ENCODE data around the gene ELP5.

The ELP5 gene

DNA sequence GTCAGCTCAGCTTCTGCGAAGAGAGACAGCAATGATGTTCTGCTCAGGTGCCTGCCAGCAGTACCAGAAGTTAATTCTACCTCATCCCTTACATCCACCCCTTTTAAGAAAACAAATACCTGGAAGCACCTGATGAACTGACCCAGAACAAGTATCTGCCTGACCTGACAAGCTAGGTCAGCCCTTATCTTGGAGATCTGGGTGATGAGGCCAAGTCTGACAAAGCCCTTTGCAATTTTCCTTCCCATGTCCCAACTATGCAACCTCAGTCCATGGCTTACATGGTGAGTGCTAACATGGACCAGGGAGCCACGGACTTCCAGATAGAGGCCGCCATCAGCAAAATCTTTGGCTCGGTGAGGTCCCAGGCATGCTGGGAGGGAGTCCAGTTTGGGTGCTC, 28.6 kb upstream of the ELP5 start:
- Histone ChIP-seq H3K4me3 (no peak overlapping the region), H3K36me3 (replicated peaks) (peaks cover 77% of the 10 kb centered on the region), H3K4me1 (peaks cover 17% of the 10 kb centered on the region), H3K27me3 (ENCODE audit: low read depth) (no peaks in the 10 kb centered on the region), H3K9me3 (no peaks in the 10 kb centered on the region)
- in situ Hi-C loops (cut with MboI; ENCODE audit: low sequenced_read_pairs) = no loop called here
- no peak for DNase-seq (ENCODE audit: low spot score in 2 of 2)

DNA sequence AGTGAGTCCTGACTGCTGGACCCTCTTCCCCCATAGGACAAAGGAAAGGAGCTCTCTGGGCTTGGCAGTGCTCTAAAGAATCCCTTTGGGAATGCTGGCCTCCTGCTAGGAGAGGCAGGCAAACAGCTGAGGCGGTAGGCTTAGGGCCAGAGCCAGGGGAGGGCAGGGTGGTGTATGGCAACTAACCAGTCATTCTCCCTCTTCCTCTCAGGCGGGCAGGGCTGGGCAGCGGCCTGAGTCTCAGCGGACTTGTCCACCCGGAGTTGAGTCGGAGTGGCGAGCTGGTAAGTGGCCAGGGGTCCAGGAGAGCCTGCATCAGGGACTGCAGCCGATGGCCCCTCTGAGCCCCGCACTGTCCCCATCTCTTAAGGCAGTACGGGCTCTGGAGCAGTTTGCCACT, 27.9 kb upstream of the ELP5 start:
- H3K27me3 ChIP-seq (ENCODE audit: low read depth) = no peaks in the 10 kb centered on the region
- no peaks in the 10 kb centered on the region for H3K9me3 ChIP-seq
- no peak overlapping the region for H3K4me3 ChIP-seq
- no peak for DNase-seq (ENCODE audit: low spot score in 2 of 2)
- in situ Hi-C loops (cut with MboI; ENCODE audit: low sequenced_read_pairs) = no loop called here
- H3K36me3 ChIP-seq (replicated peaks) = peaks cover 84% of the 10 kb centered on the region
- H3K4me1 ChIP-seq = peaks cover 15% of the 10 kb centered on the region

DNA sequence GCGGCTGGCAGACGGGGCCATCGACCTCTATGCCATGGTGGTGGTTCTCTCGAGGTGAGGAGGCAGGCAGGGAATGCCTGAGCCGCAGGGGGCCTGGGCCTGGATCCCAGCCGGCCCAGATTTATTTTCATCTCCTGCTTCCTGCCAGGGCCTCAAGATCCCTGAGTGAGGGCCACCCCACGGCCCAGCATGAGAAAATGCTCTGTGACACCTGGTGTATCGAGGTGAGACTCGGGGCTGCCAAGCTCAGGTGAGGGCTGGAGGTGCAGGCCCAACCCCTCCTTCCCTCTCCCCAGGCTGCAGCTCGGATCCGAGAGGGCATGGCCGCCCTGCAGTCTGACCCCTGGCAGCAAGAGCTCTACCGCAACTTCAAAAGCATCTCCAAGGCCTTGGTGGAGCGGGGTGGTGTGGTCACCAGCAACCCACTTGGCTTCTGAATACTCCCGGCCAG, 27.3 kb upstream of the ELP5 start:
- Histone ChIP-seq H3K36me3 (replicated peaks) (peaks cover 89% of the 10 kb centered on the region), H3K9me3 (no peaks in the 10 kb centered on the region), H3K4me1 (peaks cover 10% of the 10 kb centered on the region), H3K27me3 (ENCODE audit: low read depth) (no peaks in the 10 kb centered on the region), H3K4me3 (no peak overlapping the region)
- in situ Hi-C loops (cut with MboI; ENCODE audit: low sequenced_read_pairs) = loop anchor here (25.0 kb wide), 1 partner anchor 938 kb away; the partner anchor contains the start of genes PER1 and VAMP2
- DNase-seq (ENCODE audit: low spot score in 2 of 2) = no peak

DNA sequence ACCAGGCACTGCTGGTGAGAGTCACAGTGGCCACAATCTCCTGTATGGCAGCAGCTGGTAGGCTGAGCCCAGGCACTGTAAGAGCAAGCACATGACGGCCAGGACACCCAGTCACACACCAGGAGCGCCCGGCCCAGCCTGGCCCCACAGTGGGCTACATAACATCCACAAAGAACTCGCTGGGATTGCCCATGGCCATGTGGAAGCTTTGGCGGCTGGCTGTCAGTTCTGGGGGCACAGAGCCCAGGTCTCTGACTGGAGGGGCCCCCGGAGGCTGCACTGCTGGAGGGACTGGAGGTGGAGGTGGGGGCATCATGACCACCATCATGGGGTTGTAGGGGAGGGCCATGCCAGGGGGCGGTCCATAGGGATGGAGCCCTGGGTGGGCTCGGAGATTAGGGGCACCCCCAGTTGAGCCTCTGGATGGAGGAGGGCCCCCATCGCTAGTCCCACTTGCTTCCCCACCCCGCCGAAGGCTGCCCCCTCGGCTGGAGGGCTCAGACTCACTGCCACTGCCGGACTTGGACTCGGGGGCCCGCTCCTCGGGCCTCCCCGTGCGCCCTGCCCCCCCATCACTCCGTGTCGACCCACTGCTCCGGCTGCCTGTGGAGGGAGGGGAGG, 26.2 kb upstream of the ELP5 start:
- peaks cover 4% of the 10 kb centered on the region; the same call in 1 of the 2 replicates for H3K4me1 ChIP-seq
- no peaks in the 10 kb centered on the region for H3K27me3 ChIP-seq (ENCODE audit: low read depth)
- H3K4me3 ChIP-seq = no peak overlapping the region
- H3K9me3 ChIP-seq = no peaks in the 10 kb centered on the region
- no peak for DNase-seq (ENCODE audit: low spot score in 2 of 2)
- H3K36me3 ChIP-seq (replicated peaks) = peaks cover 92% of the 10 kb centered on the region
- in situ Hi-C loops (cut with MboI; ENCODE audit: low sequenced_read_pairs) = loop anchor here (25.0 kb wide), 1 partner anchor 936 kb away; the partner anchor contains the start of genes PER1 and VAMP2

DNA sequence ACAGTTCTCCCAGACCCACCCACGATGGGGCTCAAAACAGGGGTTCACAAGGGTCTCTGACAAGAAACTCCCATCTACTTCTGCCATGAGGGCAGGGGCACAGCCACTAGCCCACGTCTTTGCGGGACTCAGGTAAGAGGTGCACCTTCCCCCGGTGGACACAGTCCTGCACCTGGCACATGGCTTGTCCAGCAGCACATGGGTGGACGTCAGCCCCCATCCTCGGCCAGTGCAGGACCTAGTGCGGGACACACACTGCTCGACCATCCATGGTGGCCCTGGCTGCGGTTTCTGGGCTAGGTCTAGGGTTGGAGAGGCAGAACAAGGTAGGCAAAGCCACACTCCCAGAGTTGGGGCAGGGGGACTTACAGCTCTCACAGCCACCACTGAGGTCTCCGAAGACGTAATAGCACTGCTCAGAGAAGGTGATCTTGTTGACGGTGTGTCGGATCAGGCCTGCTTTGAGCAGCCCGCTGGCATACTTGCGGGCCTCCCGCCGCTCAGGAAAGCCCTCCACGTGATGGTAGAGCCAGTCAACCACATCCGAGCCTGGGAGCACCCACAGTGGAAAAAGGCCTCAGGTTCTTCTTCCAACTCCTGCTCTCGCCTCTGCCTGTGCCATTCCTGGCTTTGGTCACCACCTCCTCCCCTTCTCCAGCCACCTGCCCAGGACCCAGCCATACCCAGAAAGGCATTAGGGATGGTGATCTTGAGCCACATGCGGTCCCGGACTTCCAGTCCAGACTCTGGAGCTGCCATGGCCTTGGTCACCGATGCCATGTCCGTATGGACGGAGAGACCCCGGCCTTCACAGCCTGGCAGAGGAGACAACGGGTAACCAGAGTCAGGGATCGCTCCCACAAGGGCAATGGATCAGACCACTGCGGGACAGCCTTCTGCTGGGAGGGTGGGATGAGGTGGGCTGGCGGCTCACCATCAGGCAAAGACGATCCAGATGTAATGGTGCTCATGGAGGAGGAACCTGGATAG, 25.0 kb upstream of the ELP5 start:
- DNase-seq (ENCODE audit: low spot score in 2 of 2) = no peak
- no peak overlapping the region for H3K4me3 ChIP-seq
- H3K36me3 ChIP-seq (replicated peaks) = peaks cover 84% of the 10 kb centered on the region
- peaks cover 2% of the 10 kb centered on the region for H3K4me1 ChIP-seq
- H3K9me3 ChIP-seq = no peaks in the 10 kb centered on the region
- in situ Hi-C loops (cut with MboI; ENCODE audit: low sequenced_read_pairs) = loop anchor here (25.0 kb wide), 1 partner anchor 935 kb away; the partner anchor contains the start of genes PER1 and VAMP2
- no peaks in the 10 kb centered on the region for H3K27me3 ChIP-seq (ENCODE audit: low read depth)

DNA sequence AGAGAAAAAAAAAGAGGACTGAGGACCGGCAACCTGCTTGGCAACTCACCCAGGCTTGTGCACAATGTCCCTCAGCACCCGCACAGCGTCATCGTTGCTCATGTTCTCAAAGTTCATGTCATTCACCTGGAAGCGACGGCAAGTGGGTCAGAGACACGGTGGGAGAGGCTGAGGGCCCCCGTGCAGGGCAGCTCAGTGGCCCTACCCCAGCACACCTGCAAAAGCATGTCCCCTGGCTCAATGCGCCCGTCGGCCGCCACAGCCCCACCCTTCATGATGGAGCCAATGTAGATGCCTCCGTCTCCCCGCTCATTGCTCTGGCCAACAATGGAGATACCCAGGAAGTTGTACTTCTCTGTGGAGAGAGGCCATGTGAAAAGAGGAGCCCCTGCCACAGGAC, 23.1 kb upstream of the ELP5 start:
- Histone ChIP-seq H3K4me1 (peaks cover 9% of the 10 kb centered on the region), H3K36me3 (replicated peaks) (peaks cover 65% of the 10 kb centered on the region), H3K27me3 (ENCODE audit: low read depth) (no peaks in the 10 kb centered on the region), H3K9me3 (no peaks in the 10 kb centered on the region), H3K4me3 (no peak overlapping the region)
- in situ Hi-C loops (cut with MboI; ENCODE audit: low sequenced_read_pairs) = loop anchor here (25.0 kb wide), 1 partner anchor 933 kb away; the partner anchor contains the start of genes PER1 and VAMP2
- no peak for DNase-seq (ENCODE audit: low spot score in 2 of 2)

DNA sequence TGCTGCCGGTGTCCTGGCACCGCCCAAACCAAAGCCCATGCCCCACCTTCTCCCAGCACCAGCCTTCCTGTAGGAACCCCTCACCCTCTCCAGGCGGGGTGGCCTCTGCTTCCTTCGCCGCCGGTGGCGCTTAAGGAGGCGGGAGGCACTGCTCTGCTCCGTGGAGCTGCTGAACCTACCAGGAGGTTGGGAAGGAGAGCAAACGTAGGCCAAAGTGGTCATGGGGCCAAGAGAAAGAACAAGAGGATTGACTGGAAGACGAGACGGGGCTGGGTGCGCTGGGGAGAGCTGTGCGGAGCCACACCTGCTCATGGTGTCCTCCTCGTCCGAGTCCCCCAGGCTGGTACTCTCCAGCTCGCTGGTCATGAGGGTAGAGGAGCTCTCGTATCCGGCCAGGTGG, 22.5 kb upstream of the ELP5 start:
- no peak for DNase-seq (ENCODE audit: low spot score in 2 of 2)
- H3K27me3 ChIP-seq (ENCODE audit: low read depth) = no peaks in the 10 kb centered on the region
- H3K9me3 ChIP-seq = no peaks in the 10 kb centered on the region
- H3K4me1 ChIP-seq = peaks cover 9% of the 10 kb centered on the region
- peaks cover 62% of the 10 kb centered on the region for H3K36me3 ChIP-seq (replicated peaks)
- in situ Hi-C loops (cut with MboI; ENCODE audit: low sequenced_read_pairs) = loop anchor here (25.0 kb wide), 1 partner anchor 933 kb away; the partner anchor contains the start of genes PER1 and VAMP2
- H3K4me3 ChIP-seq = no peak overlapping the region

DNA sequence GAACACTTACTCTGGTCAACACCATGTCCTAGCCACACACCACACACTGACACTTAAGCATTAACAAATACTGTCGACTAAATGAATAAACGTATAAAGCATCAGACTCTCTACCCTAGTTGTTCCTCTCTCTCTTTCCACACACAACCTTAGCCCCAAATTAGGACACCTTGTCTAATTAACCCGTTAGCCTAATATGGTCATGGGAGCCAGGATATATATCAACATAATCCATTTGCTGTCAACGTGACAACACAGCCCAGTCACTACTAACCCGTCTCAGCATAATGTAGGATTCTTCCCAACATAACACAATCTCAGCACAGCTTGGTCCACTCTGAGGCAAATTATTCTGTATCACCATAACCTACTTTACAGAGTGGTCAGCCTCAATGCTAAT, 19.9 kb upstream of the ELP5 start:
- Histone ChIP-seq H3K4me3 (peak overlapping the region; percentile 87; the same call in 1 of the 2 replicates), H3K4me1 (peaks cover 14% of the 10 kb centered on the region), H3K36me3 (replicated peaks) (peaks cover 64% of the 10 kb centered on the region), H3K27me3 (ENCODE audit: low read depth) (no peaks in the 10 kb centered on the region), H3K9me3 (no peaks in the 10 kb centered on the region)
- no peak for DNase-seq (ENCODE audit: low spot score in 2 of 2)
- in situ Hi-C loops (cut with MboI; ENCODE audit: low sequenced_read_pairs) = loop anchor here (25.0 kb wide), 1 partner anchor 930 kb away; the partner anchor contains the start of genes PER1 and VAMP2

DNA sequence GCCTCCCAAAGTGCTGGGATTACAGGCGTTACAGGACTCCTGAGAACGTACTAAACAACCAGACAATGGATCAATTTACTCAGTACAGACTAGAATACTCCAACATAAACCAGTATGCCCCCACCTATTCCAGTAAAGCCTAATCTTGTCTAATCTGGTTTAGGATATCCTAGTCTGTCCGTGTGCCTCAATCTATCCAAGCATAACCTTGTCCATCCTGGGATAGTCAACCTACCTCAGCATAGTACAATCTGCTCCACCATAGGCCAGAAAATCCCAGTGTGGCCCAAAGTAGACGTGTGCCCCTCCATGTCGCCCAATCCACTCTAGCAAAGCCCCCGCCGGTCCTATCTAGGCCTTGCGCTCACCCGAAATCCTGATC, 18.3 kb upstream of the ELP5 start:
- in situ Hi-C loops (cut with MboI; ENCODE audit: low sequenced_read_pairs) = loop anchor here (25.0 kb wide), 1 partner anchor 929 kb away; the partner anchor contains the start of genes PER1 and VAMP2

DNA sequence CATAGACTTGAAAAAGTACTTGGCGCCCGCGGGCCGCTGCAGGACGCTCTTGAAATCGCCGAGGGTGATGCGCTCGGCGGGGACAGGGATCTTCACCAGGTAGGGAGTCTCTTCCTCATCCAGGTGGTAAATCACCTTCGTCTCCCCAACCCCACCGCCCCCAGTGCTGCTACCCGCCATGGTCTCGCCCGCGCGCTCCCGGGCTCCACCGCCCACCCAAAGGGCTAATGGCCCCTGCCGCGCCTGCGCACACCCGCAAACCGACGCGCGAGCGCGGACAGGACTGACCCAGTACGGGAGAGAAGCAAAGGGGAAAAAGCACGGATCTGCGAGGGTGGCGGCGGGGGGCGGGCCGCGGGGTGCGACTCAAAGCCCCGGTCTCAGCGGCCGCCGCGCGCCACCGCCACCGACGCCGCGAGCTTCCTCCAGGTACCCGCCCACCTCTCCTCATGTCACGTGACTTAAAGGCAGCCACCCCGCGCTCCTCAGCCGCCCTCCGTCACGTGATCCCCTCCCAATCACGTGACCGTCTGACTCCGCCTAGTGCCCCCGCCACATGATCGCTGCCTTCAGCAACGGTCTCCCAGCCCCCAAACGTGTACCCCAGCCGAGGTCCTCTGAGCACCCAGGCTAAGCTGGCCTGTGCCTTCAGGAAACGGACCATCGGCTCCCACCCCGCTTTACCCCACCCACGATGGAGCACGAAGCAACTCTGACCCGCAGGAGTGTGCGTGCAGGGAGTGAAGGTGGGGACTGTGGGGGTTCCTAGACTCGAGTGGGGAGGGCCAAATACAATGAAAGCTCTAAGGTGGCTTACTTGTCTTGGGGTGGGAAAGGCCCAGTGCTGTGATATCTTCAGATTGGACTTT, 17.7 kb upstream of the ELP5 start, which contains the start of gene DVL2:
DVL2 (minus strand) TSS at position 435 of the 869 bp plus-strand sequence; CDS start at position 180, 255 bp downstream.
- peaks cover 53% of the 10 kb centered on the region for H3K36me3 ChIP-seq (replicated peaks)
- H3K4me1 ChIP-seq = peaks cover 16% of the 10 kb centered on the region
- peak; percentile 97 for DNase-seq (ENCODE audit: low spot score in 2 of 2)
- H3K4me3 ChIP-seq = peak within 1 kb of the TSS; percentile 87
- H3K9me3 ChIP-seq = no peaks in the 10 kb centered on the region; the same call in 1 of the 2 replicates
- in situ Hi-C loops (cut with MboI; ENCODE audit: low sequenced_read_pairs) = loop anchor here (25.0 kb wide), 1 partner anchor 928 kb away; the partner anchor contains the start of genes PER1 and VAMP2
- H3K27me3 ChIP-seq (ENCODE audit: low read depth) = no peaks in the 10 kb centered on the region

More for the DNA sequence above, 18.3 kb upstream of the ELP5 start:
- H3K36me3 ChIP-seq (replicated peaks) = peaks cover 54% of the 10 kb centered on the region
- no peaks in the 10 kb centered on the region for H3K9me3 ChIP-seq
- no peak for DNase-seq (ENCODE audit: low spot score in 2 of 2)
- H3K4me3 ChIP-seq = peak overlapping the region; percentile 87
- H3K27me3 ChIP-seq (ENCODE audit: low read depth) = no peaks in the 10 kb centered on the region
- H3K4me1 ChIP-seq = peaks cover 16% of the 10 kb centered on the region

DNA sequence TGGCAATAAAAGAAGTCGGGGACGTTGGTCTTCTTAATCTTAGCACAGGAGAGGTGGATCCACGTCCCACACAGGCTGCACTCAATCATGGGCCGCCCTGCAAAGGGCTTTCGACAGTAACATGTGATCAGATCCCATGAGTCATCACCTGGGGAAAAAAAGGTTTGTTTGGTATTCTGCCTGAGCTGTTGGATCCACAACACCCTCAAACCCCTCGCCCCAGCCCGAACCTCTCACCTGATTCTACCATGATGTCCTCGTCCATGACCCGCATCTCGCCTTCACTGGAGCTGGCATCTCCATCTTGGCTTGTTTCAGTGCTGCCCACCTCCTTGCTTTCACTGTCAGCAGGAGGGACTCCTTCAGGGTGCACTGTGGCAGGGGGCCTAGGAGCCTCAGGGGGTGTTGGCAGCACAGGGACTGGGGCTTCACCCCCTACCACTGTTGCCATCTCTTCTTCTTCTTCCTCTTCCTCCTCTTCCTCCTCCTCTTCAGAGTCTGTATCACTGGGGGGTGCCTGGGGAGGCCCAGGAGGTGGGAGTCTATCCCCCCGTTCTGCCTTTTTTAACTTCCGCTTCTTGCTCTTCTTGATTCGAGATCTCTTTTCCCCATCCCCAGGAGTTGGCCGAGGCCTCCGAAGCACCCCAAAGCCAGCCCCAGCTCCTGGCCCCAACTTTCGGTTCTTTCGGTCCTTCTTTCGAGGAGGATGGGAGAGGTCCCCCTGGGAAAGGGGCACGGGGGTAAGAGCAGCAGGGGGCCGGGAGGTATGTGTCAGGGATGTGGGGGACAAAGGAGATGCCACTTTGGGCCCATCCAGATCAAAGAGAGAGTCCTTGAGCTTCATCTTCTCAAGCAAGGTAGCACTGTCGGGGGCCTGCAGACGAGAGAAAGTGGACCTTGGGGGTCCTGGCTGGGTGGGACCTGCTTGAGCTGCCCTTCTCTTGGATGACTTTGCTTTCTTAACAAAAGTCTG, 16.0 kb upstream of the ELP5 start:
- H3K9me3 ChIP-seq = no peaks in the 10 kb centered on the region; the same call in 1 of the 2 replicates
- peaks cover 23% of the 10 kb centered on the region for H3K4me1 ChIP-seq
- in situ Hi-C loops (cut with MboI; ENCODE audit: low sequenced_read_pairs) = loop anchor here (25.0 kb wide), 1 partner anchor 926 kb away; the partner anchor contains the start of genes PER1 and VAMP2
- peaks cover 47% of the 10 kb centered on the region for H3K36me3 ChIP-seq (replicated peaks)
- no peaks in the 10 kb centered on the region for H3K27me3 ChIP-seq (ENCODE audit: low read depth)
- DNase-seq (ENCODE audit: low spot score in 2 of 2) = peak in 1 of 2 experiments; percentile 6
- H3K4me3 ChIP-seq = no peak overlapping the region

DNA sequence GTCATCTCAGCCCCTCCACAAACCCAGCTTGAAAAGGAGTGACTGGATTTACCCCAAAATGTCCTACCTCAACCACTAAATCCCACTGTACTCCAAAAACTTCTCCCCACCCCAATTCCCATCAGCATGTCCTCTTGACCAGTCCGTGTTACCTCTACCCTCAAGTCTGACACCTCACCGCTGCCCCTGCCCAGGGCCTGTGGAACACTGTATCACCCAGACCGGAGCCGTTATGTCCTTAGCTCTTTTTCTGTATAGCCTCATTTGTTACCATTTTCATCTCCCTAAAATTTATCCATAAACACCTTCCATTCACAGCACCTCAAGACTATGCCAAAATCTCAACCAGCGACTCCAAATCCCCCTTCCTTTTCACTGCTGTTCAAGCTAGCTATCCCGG, 15.2 kb upstream of the ELP5 start:
- in situ Hi-C loops (cut with MboI; ENCODE audit: low sequenced_read_pairs) = loop anchor here (25.0 kb wide), 1 partner anchor 925 kb away; the partner anchor contains the start of genes PER1 and VAMP2
- H3K36me3 ChIP-seq (replicated peaks) = peaks cover 52% of the 10 kb centered on the region
- H3K4me1 ChIP-seq = peaks cover 27% of the 10 kb centered on the region
- DNase-seq (ENCODE audit: low spot score in 2 of 2) = no peak
- no peak overlapping the region for H3K4me3 ChIP-seq
- no peaks in the 10 kb centered on the region for H3K27me3 ChIP-seq (ENCODE audit: low read depth)
- no peaks in the 10 kb centered on the region; the same call in 1 of the 2 replicates for H3K9me3 ChIP-seq

All from HAP-1 (cell line).